HG02798 (cell line): Measurements from ENCODE around the gene DCST1.
A peak's percentile ranks its signal among the peaks of the same experiment; 100 is the strongest.

ENCODE experiments used
- ATAC-seq: cut with Tn5 transposase; IDR thresholded peaks from one replicate; pipeline ENCODE4 v1.9.1; 2021; ENCODE audit warnings: mild to moderate bottlenecking; ENCODE audit not compliant: unreplicated experiment, poor library complexity

Gene DCST1

DNA sequence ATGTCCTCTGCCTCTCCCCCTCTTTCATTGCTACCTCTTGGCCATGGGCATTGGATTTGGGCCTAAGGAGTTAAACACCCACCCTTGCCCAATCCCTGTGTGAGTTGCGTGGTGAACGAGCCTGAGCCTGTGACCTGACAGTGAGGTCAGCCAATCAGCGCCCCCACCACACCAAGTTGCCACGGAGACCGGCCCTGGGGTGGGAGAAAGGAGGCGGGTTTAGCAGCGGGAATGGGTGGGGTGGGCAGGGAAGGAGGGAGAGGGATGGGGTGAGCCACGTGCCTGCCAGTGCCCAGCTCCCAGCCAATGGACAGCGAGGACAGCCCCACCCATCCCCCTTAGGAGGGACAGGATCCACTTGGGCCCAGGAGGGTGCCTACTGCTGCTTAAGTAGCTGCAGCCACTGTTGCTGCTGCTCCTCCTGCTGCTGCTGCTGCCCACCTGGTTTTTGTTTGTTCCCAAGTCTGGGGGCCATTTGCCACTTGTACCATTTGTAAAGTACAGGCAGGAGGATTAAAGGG lies 21.5 kb upstream of the DCST1 start:
- no peak for ATAC-seq

DNA sequence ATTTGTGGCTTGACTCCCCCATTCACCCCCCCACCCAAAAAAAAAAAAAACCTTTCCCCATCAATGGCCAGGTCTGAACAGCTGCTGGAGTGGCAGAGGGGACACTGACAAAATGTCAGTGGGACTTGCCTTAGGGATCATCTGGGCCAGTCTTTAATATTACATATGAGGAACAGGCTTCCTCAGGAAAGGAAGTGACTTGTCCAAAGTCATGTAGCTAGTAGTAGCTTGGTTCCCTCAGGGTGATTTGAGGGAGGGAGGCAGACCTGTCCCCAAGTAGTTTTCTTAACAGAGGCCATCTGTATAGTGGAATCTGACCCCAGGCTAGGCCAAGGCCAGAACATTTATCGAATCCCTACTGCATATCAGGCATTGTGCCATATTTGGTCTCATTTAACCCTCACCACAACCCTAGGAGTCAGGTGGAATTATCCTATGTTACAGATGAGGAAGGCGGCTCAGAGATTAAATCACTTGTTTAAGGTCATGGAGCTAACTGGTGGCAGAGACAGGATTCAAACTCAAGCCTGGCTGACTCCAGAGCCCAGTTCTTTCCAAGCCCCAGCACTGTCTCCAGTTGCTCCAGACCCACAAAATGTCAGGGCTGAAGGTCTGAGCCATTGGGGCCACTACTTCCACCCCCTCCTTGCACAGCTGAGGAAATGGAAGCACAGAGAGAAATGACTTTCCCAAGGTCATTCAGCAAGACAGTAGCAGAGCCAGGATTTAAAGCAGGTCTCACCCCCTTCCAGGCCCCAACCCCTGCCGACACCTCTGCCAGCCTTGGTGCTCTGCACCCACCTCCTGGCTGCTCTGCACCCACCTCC lies 20.6 kb upstream of the DCST1 start:
- ATAC-seq = no peak

DNA sequence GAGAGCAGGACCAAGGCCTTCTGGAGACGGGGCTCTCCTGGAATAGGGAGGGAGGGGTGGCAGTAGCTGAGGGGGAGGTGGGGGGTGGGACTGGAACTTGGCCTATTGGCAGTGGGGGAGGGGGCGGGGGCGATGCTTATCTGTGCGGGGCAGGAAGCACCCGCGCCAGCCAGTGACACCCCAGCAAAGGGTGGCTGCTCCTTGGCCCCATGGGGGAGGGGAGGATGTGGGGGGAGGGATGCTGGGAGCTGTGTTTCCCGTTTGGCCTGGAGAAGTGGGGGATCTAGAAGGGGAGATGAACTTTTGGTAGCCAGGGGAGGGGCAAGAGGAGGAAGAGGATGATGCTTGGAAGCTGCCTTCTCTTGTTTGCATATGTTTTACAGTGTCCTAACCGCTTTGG lies 20.0 kb upstream of the DCST1 start:
- no peak for ATAC-seq

DNA sequence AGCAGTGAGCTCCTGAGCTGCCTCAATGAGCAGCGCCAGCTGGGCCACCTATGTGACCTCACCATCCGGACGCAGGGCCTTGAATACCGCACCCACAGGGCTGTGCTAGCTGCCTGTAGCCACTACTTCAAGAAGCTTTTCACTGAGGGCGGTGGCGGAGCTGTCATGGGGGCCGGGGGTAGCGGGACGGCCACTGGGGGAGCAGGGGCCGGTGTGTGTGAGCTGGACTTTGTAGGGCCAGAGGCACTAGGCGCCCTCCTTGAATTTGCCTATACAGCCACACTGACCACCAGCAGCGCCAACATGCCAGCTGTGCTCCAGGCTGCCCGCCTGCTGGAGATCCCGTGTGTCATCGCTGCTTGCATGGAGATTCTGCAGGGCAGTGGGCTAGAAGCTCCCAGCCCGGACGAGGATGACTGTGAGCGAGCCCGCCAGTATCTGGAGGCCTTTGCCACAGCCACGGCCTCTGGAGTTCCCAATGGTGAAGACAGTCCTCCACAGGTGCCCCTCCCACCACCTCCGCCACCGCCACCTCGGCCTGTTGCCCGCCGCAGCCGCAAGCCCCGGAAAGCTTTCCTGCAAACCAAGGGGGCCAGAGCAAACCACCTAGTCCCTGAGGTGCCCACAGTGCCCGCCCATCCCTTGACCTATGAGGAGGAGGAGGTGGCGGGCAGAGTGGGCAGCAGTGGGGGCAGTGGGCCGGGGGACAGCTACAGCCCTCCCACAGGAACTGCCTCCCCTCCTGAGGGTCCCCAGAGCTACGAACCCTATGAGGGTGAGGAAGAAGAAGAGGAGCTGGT lies 18.7 kb upstream of the DCST1 start:
- ATAC-seq = no peak

DNA sequence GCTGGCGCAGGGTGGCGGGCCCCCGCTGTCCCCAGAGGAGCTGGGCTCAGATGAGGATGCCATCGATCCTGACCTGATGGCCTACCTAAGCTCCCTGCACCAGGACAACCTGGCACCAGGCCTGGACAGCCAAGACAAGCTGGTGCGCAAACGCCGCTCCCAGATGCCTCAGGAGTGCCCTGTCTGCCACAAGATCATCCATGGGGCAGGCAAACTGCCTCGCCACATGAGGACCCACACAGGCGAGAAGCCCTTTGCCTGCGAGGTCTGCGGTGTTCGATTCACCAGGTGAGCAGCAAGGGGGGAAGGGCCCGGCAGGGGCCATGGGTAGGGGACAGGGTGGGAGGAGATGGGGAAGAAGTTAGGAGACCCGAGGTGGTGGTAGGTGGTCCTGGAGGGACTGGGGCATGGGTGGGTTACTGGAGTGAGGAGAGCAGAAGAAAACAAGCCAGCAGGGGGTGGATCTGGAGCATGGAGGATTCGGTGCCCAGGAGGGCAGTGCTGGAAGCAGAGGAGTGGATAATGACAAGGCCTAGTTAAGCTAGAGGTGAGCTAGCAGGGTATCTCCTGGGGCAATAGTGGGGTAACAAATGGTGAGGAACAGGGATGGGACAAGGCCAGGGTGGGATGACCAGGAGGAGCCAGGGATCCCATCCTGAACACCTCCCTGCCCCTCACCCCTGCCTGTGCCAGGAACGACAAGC lies 17.9 kb upstream of the DCST1 start:
- ATAC-seq = no peak

DNA sequence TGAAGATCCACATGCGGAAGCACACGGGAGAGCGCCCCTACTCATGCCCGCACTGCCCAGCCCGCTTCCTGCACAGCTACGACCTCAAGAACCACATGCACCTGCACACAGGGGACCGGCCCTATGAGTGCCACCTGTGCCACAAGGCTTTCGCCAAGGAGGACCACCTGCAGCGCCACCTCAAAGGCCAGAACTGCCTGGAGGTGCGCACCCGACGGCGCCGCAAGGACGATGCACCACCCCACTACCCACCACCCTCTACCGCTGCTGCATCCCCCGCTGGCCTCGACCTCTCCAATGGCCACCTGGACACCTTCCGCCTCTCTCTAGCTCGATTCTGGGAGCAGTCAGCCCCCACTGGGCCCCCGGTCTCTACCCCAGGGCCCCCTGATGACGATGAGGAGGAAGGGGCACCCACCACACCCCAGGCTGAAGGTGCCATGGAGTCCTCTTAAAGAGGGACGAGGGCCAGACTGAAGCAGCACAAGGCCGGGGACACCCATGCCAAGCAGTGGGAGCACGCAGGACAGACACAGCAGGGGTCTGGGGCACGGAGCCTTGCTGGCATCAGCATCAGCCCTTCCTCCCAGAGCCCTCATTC lies 17.3 kb upstream of the DCST1 start:
- ATAC-seq = no peak

DNA sequence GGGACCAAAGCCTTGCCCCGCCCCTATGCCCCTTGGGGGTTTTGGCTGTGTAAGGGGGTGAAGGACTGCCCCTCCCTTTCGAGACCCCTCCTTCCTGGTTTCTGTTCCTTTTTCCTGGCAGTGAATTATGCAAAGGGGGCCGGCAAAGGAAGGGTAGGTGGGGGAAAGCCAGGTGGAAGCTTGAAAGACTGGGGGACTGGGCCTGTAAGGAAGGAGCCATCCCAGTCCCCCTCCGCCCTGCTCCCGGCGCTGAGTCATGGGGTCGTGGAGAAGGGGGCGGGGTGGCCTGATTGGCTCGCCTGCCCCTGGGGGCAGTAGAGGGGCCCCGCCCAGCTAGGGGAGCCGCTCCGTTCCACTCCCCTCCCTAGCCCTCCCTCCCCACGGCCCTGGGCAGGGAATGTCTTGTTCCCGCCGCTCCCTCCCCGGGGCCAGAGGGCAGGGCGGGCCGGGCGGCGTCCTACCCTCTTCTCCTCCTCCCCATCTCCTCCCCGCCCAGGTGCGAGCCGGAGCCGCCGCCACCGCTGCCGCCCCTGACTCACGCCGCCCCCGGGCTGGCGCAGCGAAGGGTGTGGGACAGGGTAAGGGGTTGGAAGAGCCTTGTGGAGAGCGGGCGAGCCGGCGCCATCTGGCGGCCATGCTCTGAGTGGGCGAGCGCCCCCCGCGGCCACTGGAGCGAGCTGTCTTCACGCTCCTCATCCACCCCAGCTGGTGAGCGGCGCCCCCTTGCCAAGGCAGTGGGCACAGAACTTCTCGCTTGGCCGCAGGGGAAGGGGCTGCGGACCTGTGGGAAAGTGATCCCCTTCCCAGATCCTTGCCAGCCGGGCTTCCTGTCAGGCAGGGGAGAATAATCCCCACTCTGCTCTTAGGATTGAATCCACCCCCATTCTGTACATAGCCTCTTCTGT lies 16.3 kb upstream of the DCST1 start:
- peak; percentile 86 for ATAC-seq

DNA sequence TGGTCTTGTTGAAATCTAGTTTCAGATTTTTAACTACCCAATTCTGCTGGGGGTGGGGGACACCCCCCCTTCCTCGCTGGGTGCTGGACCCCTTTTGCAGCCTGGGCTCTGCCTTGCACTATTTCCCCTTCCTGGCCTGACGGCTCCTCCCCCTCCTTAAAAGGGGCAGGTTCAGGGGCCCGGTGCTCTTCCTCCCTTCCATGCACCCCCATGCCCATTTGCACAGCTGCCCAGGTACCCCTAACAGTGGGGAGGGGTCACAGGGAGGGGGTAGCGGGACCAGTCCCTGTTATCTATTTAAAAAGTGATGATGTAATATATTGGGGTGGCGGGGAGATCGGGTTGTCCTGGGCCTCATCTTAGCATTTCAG lies 15.7 kb upstream of the DCST1 start:
- peak; percentile 5 for ATAC-seq

DNA sequence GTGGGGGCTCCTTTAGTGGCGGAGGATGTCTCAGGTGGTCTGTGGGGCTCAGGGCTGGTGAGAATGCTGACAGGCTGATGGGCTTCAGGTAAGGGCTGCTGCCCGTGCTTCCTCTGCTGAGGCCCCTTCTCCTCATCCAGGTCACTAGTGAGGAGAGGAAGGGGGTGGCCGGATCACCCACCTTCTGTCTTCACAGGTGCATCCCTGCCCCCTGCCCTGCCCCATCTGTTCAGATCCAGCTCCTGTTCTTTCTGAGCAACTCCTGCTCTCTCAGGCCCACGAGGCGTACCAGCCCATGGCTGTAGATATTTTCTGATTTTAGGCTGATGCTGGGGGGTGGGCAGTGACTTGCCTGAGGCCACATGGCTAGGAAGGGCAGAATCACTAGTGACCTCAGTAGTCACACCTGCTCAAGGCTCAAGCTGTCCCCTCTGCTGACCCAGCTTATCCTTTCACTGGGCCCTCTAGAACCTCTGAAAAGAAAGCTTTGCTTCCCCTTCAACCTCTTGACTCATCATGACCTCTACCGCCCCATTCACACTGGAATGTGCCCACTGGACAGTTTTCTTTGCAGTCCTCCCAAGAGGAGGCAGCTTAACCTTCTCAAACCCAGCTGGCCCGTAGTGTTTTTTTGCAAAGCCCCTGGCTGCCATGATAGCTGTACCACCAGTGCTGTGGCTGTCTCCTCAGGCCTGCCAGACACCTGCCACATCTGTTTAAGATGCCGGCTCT lies 14.8 kb upstream of the DCST1 start:
- no peak for ATAC-seq

DNA sequence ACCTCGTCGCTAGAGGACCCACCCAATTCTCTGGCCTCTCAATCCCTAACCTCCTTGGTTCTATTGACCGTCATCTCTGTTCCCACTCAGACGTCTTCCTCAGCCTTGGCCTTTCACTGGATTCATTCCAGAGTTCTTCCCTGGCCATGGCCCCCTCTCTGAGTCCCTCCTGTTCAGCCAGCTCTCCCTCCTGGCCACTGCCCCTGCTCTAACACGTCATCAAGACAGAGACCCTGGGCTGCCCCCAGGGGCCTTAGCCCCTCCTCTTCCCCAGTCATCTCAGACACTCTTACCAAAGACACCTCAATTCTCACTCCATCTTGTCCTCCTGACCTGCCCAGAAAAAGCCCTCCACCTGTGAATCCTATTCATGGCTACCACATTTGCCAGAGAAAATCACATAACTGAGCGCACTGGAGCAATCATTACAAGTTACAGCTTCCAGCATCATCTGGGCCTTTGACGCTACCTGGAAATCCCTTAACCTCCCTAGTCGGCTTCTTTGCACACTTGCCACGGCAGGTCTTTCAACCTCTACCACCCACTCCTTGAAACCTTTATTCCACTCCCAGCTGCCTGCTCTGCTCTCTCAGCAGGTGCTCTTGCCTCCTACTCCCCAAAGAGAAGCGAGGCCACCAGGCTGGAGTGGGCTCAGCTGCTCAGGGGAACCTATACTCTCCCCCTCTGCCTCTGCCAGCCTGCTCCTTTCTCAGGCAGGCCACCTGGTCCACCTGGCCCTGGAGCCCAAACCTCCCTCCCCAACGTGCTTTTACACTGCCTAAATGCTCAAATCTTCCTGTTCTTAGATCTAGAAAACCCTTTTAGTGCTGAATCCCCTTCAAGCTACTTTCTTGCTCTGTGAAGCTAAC lies 14.0 kb upstream of the DCST1 start:
- no peak for ATAC-seq

DNA sequence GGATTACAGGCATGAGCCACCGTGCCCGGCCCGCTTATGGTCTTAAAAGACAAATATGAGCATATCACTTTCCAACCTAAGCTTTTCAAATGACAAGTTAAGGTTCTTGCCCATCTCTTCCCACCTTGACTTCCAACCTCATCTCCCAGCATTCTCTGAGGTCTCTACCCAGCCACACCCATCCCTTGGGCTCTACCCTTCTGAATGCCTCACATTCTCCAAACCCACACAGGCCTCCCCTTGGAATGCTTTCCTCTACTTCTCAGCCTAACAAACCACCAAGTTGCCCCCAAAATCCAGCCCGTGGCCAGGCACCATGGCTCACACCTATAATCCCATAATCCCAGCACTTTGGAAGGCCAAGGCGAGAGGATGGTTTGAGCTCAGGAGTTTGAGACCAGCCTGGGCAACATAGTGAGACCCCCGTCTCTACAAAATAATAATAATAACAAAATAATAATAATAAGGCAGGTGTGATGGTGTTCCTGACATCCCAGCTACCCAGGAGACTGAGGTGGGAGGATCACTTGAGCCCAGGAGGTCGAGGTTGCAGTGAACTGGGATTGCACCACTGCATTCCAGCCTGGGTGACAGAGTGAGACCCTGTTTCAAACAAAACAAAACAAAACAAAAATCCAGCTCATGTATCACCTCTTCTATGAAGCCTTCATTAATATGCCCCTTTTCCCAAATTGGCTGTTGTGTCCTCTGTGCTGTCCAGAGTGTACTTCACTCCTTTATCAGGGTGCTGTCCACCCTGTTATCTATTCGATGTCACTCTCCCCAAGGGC lies 11.3 kb upstream of the DCST1 start:
- ATAC-seq = no peak

DNA sequence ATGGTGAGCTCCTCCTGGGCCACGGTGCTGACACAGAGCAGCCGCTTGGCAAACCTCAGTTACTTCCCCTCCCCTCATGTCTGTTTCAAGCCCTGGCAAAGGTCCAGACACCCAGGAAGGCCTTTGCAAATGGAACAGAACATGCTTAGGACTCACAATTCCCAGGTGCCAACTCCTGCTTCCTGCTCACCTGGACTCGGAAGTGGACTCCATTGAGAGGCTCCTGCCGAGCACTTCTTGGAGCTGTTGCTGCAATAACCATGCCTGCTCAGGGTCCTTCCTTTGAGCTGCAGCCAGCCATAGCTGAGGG lies 10.7 kb upstream of the DCST1 start:
- no peak for ATAC-seq

DNA sequence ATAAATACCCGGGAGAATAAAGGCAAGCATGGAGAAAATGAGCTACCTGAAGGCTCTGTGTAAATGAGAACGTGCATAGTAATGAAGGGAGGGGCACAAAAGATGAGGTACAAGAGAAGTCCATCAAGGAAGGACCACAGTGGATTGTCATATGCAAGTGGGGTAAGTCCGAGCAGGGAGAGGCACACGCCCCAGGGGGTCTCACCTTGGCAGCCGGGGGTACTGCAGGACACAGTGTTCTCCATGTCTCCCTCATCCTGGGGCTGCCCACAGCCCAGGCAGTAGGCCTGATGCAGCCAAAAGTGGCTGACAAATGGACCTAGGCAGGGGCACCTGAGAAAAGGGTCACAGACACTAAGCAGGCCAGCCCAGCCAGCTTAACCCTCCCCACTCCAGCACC lies 10.0 kb upstream of the DCST1 start:
- ATAC-seq = no peak

DNA sequence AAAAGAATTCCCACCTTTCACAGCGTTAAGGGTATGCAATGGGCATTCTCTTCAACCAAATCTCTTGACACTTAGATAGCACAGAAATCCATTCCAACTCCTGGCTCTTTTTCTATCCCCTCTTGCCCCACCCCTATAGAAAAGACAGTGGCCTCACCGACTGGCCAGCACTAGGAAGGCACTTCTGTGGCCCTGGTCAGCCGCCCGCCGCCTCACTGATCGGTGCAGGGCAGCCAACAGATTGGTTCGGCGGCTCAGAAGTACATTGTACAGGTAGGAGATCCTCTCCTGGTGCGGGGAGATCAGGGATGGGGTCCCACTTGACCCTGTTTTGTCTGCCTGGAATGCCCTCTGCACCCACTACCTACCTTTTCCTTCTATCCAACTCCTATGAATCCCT lies 9.3 kb upstream of the DCST1 start:
- ATAC-seq = no peak

DNA sequence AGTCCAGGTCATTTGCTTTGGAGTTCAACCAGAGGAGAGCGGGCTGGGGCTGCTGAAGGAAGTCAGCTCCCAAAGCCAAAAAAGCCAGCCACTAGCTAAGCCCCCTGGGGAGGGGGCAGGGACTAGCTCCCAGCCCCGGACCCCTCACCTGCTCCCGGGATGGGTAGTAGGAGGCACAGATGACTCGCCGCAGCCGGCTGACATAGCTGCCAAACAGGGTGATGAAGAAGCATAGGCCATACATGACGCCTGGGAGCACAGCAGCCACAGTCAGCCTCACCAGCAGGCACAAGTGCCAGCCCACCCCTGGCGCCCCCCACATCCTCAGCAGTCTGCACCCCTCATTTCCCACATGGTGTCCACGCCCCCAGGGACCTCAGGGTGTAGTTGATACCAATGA lies 7.5 kb upstream of the DCST1 start:
- no peak for ATAC-seq

DNA sequence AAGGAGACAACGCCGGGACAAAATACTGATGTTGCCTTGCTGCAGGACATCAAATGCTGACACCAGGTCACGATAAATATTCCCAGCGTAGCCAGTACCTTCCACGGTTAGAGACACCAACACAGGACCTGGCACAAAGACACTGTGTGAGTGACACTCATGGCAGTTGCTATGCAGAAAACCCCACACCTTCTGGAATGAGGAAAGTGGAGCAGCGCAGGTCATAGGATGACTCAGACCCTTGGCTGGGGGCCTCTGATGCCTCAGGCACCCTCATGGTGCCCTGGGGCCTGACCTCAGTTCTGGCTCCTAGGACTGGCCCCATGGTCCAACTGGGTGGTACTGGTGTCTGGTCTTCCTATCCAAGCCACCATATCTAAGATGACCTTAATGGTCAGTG lies 7.0 kb upstream of the DCST1 start:
- ATAC-seq = no peak

DNA sequence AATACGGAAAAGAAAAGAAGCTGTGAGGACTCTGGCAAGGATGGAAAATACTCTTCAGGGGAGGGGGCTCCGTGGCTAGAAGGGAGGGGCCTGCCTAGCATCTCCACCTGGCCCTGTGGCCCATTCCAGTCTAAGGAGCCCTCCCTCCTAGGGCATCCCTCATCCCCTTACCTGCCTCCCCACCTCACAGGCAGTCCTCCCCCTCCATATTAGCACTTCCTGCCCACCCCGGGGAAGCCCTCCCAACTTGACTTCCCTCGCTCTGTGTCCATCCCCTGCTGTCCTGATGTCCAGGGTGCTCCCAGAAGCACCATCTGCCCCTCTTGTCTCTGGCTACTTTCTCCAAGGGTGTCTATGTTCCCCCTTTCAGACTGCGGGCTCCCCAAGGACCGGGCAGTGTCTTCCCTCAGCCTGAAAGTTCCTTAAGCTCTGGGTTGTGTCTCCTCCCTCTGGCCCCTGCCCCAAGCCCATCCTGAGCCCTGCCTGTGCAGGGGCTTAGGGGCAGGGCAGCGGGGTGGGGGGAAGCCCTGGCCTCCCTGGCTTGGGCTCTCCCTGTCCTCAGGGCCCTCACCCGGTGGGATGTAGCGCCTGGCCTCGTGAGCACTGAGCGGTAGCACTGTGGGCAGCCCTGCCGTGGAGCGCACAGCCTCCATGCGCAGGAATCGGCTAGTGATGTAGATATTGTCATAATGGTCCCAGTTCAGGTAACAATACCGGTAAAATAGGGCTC lies 3.9 kb upstream of the DCST1 start:
- ATAC-seq = no peak
